ENCODE data around the gene UBASH3B. TPM values are rescaled to one million over a fixed set of nuclear protein-coding genes. Genes with fewer than 3 reads are reported as not detected.
"Not testable (repeated sequence)": the region's sequence is repeated elsewhere in the genome, so short reads cannot be mapped to it uniquely, and the experiment has no call there.

Gene UBASH3B, protein sequence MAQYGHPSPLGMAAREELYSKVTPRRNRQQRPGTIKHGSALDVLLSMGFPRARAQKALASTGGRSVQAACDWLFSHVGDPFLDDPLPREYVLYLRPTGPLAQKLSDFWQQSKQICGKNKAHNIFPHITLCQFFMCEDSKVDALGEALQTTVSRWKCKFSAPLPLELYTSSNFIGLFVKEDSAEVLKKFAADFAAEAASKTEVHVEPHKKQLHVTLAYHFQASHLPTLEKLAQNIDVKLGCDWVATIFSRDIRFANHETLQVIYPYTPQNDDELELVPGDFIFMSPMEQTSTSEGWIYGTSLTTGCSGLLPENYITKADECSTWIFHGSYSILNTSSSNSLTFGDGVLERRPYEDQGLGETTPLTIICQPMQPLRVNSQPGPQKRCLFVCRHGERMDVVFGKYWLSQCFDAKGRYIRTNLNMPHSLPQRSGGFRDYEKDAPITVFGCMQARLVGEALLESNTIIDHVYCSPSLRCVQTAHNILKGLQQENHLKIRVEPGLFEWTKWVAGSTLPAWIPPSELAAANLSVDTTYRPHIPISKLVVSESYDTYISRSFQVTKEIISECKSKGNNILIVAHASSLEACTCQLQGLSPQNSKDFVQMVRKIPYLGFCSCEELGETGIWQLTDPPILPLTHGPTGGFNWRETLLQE
- 32.3 and 73.3 TPM in 2 replicates for total RNA-seq

DNA sequence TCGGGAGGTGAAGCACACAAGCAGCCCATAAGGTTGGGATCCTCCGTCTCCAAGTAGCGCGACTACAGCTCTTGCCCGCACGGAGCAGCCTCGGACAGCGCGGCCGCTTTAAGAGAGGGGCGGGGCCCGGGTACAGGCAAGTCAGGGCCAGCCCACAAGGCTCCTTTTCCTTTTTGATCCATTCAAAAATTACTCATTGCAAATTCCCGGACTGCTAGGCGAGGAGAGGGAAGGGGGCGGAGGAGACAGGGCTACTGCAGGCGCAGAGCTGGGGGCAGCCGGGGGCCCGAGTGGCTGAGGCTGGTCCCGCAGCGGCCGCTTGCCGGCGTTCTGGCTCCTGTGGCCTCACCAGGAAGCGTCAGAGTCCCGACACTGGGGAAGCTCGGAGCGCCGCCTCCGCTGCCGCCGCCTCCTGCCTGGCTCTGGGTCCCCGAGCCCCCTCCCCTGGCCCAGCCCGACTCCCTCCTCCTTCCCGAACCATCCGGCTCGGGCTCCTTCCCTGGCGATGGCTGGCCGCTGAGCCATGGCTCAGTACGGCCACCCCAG, at the start of gene UBASH3B:
UBASH3B (plus strand) TSS at position 196 of the 546 bp plus-strand sequence; CDS start at position 524, 328 bp downstream.
- peak; percentile 74 for DNase-seq (ENCODE audit: low read depth, low spot score)

DNA sequence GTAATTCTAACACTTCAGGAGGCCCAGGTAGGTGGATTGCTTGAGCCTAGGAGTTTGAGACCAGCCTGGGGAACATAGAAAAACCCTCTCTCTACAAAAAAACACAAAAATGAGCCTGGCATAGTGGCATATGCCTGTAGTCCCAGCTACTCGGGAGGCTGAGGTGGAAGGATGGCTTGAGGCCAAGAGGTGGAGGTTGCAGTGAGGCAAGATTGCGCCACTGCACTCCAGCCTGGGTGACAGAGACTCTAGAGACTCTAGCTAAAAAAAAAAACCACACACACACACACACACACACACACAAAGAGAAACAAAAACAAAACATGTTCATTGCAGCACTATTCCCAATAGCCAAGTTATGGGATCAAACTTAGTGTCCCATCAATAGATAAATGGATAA, 48.4 kb upstream of the UBASH3B start:
- not testable (repeated sequence) for DNase-seq (ENCODE audit: low read depth, low spot score)

DNA sequence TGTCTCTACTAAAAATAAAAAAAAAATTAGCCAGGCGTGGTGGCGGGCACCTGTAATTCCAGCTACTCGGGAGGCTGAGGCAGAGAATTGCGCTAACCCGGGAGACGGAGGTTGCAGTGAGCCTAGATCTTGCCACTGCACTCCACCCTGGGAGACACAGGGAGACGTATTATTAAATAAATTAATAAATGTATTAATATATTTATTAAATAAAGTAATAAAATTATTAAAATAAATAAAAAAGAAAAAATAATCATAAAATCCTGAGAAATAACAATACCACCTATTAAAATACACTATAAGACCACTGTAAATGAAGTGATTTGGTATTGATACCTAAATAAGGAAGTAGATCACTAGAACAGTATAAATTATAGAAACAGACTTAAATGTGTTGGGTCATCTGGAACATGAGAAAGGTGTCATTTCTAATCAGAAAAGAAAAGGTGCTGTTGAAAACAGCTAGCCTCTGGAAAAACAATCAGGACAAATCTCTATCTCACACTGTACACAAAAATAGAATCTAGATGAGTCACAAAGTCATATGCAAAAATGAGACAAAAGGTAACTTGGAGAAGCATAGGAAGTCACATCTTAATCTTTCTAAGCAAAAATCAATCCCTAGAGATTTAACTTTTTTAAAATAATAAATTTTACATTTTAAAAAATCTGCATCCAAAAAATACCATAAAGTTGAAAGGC, 43.2 kb upstream of the UBASH3B start:
- no peak for DNase-seq (ENCODE audit: low read depth, low spot score)

DNA sequence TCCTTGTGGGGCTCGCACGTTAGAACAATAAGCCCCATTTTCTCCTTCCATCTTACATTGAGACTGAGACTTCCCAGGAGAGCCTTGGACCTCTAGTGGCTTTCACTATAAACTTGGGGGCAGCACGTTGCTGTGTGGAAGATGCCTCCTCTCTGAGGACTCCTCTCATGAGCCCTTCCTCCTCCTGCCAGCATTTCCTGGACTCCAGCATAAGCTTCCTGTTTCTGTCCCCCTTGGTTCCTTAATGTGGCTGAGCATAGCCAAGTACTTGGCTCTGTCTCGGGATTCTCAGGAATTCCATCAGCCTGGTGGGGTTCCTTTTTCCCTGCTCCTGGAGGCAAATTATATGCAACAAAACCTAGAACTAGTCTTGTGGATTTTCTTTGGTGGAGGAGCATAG, 38.8 kb upstream of the UBASH3B start:
- no peak for DNase-seq (ENCODE audit: low read depth, low spot score)

DNA sequence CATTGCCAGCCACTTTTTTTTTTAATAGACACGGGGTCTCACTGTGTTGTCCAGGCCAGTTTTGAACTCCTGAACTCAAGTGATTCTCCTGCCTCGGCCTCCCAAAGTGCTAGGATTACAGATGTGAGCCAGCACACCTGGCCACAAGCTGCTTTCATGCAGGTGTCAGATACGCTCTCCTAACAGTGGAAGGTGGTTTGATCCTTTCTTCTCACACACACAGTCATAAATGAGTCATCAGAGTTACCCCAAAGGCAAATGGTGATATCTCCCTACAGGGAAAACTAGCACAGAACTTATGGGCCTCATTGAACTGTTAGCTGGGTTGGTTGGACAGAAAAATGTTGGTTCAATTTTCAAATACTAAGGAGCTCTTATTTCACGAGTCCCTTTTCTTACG, 38.2 kb upstream of the UBASH3B start:
- DNase-seq (ENCODE audit: low read depth, low spot score): no peak

DNA sequence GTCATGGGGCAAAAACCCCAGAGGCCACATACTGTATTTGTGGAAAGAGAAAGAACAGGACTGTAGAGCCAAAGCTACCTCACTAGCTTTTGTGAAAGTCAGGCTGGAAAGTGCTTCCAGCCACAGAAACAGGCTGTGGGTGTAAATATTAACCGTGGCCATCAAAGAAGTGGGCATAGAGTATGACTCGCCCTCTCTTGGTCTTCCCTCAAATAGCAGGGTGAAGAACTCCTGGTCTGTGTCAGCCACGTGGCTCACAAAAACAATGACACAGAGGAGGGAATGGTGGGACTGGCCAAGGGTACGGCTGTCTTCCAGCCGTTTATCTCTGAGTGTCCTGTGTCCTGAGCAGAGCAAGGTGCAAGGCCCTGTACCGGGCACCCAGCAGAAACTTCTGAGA, 37.6 kb upstream of the UBASH3B start:
- DNase-seq (ENCODE audit: low read depth, low spot score): no peak

DNA sequence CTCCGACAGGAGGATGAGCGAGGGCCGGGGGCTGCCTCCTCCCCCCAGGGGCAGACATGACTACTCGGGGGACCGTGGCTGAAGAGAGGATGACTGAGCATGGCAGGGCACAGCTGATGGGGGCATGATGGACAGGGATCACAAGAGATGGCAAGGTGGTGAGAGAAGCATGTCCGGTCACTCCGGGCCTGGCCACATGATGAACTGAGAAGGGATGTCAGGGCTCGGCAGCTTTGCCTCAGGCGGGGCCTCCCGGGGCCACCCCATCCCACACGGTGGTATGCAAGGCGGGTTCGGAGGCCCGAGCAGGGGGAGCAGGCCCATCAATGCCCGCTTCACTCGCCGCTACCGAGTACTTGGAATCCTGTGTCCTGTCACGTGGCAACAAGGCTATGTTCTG, 36.6 kb upstream of the UBASH3B start:
- no peak for DNase-seq (ENCODE audit: low read depth, low spot score)

DNA sequence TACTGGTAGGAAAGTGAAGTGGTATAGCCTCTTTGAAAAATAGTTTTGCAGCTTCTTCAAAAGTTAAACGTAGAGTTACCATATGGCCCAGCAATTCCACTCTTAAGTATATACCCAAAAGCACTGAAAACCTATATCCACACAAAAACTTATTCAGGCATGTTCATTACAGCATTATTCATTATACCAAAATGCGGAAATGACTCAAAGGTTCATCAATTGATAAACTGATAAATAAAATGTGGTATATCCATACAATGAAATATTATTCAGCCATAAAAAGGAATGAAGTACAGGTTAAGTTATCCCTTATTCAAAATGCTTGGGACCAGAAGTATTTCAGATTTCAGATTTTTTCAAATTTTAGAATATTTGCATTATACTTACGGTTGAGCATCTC, 35.8 kb upstream of the UBASH3B start:
- DNase-seq (ENCODE audit: low read depth, low spot score): no peak

DNA sequence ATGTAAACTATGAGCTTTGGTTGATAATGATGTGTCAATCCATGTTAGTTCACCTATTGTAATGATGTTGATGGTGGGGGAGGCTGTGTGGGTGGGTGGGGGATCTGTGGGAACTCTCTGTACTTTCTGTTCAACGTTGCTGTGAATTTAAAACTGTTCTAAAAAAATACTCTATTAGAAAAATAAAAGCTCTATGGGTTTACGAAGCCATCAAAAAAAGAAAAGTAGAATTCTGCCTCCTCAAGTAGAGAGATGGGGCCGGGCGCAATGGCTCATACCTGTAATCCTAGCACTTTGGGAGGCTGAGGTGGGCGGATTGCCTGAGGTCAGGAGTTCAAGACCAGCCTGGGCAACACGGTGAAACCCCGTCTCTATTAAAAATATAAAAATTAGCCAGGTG, 30.0 kb upstream of the UBASH3B start:
- DNase-seq (ENCODE audit: low read depth, low spot score): not testable (repeated sequence)

DNA sequence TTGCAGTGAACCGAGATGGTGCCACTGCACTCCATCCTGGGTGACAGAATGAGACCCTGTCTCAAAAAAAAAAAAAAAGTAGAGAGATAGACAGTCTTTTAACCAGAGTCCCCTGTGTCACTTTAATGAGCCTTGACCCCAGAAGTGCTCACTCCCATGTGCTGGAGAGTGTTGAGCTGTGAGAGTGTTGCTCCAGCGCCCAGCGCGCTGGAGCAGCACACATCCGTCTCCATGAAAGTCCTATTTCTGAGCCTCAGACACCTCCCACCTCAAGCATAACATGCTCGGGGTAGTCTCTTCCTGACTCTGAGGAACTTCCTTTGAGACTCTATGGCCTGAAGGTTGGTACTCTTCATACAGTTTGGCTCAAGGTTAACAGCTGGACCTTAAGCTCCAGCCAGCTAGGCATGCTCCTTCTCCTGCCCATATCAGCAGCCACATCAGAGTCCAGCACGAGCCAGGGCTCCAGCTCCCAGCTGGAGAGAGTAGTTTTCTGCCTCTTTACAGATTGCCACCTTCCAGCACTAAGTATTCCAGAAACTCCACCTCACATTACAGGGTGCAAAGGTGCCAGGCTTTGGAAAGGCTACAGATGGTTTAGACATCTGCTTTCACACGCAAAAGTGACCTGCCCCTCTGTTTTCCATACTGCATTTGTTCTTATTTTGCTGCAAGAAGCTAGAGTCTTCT, 29.4 kb upstream of the UBASH3B start:
- no peak for DNase-seq (ENCODE audit: low read depth, low spot score)

DNA sequence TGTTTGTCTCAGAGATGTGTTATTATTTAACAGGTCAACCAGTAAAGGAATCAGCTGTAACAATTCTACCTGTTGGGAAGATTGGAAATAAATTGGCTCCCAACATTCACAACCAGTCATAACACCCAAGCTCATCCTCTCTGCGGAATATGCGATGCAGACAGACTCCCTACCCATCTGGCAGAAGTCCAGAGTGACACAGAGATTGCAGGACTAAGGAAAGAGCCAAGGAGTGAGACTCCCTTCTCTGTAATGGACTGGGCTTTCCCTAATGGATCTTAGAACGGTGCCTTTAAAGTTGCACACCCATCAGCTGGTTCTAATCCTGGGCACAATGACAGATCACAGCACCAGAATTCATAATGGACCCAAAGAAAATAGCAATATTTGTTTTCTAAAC, 27.8 kb upstream of the UBASH3B start:
- DNase-seq (ENCODE audit: low read depth, low spot score): no peak

DNA sequence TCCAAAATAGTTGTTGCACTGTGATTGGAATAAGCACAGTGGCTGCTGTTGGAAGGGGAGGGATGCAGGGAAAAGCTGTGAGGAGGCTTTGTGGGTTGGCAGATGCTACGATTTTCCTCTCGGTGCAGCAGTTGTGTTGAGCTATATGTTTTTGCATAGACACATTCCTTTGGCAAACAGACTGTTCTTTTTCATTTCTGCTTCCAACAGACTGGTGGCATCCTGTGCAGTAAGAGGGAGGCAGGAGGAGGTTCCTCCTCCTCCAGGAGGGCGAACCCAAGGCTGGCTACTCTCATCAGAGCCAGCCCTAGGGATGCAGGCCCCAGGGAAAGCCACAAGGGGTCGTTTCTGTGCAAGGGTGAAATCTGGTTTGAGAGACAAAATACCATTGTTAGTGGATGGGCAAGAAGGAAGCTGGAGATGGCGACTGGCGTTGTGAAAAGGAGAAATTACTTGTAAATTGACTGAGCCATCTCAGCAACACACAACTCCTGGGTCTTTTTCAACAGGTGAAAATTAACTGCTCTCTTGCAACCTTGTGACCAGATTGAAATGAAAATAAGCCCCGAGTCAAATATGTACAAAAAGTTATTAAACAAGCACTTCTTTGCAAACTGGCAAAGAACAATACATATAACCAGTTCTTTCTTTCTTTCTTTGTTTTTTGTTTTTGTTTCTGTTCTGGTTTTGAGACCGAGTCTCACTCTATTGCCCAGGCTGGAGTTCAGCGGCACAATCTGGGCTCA, 26.5 kb upstream of the UBASH3B start:
- peak; percentile 24 for DNase-seq (ENCODE audit: low read depth, low spot score)

DNA sequence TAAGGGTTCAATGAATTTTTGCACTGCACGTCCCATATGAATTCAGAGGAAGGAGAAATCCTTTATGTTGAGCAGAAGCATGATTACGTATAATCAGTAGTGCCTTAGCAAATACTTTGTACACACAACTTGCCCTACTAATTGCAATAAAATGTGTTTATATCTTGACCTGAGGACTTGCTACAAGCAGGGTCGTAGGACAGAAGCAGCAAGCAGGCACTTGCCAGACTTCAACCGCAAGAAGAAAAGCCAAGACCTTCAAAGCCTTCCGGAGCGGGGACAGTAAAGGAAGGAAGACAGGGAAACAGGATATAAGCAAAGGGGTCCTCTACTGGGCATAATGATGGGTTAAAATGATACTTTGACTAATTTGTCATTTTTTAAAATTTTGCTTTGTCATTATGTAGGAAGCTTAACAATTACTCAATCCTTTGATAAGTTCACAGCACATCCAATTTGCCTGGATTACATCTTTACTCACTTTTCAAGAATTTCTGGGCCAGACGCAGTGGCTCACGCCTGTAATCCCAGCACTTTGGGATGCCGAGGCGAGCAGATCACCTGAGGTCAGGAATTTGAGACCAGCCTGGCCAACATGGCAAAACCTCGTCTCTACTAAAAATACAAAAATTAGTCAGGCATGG, 23.2 kb upstream of the UBASH3B start:
- DNase-seq (ENCODE audit: low read depth, low spot score): no peak

DNA sequence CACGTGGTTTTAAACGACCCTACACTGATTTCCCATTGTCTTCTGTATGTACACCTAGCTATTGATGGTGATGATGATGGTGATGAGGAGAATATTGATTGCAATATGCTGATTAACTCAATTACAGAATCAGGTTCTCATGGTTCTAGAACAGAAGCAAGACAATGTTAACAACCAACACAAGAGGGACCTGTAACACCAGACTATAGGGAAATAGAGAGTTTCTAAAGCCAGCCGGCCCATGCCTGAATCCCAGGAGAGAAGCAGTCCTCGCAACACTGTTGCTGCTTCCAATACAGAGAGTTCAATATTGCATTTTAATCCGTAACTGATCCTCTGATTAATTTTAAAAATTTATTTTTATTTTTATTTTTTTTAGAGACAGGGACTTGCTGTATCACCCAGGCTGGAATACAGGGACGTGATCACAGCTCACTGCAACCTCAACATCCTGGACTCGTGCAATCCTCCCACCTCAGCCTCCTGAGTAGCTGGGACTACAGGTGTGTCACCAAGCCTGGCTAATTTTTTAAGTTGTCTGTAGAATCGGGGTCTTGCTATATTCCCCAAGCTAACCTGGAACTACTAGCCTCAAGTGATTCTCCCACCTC, 22.2 kb upstream of the UBASH3B start:
- DNase-seq (ENCODE audit: low read depth, low spot score): no peak

DNA sequence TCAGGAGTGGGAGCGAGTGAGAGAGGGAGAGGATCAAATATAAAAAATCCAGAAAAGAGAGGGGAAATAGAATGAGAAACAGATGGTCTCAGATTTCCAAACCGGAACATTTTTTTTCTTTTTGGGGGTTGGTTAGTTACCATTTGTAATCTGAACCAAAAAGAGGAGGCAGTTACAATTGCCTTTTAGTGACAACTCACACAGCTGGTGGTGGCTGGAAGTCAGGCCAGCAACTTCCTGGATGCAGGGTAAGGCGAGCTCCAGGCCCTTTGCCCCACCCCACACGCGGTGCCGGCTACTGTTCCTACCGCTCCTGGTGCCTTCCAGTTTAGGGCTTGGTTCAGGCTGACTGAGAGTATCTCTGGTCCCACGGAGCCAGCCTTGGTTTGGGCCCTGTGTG, 21.0 kb upstream of the UBASH3B start:
- DNase-seq (ENCODE audit: low read depth, low spot score): no peak

DNA sequence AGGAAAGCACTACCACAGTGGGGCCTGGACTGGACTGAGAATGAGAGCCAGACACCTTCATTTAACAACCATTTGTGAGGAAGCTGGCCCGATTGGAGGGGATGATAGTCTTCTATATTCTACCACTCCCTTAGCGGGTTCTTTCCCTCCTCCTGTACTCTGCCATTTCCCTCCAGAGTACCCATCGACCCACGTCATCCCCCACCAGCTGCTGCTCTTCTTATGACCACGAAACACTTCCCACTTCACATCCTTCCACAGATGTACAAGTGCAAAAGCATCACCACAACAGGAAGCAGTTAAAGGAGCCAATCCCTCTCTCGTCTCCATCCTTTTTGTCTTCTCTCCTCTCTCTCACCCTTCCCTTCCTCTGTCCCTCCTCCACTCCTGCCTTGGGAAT, 18.0 kb upstream of the UBASH3B start:
- DNase-seq (ENCODE audit: low read depth, low spot score): no peak

DNA sequence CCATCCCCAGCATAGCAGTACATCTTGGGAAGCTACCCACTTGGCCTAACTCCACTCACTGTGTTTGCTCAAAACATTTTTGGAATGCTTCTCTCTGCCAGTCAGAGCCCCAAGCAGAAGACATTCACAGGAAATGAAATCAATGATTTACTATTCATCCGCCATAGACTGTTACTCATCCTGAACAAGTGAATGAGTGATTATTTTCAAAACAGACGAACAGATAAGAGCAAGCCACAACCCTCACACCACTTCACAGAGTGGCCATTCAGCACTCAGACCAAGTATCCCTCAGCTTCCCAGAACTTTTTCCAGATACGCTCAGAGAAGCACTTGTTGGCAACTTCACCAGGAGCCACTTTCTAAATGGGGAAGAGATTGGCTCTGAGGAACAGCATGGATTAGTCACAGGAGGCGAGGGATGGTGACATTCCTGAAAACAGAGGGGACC, 13.0 kb upstream of the UBASH3B start:
- DNase-seq (ENCODE audit: low read depth, low spot score): peak; percentile 29

DNA sequence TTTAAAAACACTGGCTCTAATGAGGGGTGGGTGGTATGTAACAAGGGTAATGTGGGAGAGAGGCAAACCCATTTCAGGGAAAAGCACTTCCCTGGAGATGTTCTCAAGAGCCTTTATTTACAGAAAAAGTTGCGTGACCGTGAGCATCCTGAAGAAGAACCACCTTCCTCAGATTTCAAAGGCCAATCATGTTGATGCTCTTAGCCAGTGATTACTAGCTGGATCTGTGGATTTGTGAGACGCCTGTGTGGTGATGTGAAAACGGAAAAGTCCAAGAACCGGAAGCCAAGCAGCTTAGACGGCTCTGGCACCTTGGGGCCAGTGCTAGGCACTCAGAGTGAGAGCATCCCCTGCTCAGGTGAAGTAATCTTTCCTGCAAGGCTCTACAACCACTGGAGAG, 12.6 kb upstream of the UBASH3B start:
- no peak for DNase-seq (ENCODE audit: low read depth, low spot score)

DNA sequence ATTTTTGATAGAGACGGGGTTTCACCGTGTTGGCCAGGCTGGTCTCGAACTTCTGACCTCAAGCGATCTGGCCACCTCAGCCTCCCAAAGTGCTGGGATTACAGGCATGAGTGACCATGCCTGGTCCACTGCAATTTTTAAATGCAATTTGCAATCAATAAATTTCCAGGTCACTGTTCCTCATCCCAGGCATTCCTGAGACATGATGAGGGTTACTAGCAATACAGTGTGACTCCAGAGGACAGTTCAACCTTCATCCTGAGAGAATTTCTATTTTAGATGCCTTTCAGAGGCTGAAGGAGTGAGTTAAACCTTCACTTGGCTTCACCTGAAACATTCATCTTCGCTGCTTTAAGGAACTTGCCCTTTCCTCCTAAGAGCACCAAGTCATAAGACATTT, 9.7 kb upstream of the UBASH3B start:
- DNase-seq (ENCODE audit: low read depth, low spot score): no peak

Data from pulmonary artery endothelial cell (primary cell).